SIG-M5 treated with dmso at 0.1 percent for 504 hours (cell line): Measurements from ENCODE around the gene SPEG.

Source experiments
- DNase-seq: peaks from one replicate; lab custom pipeline; 2025; ENCODE audit not compliant: unreplicated experiment; lab: John Stamatoyannopoulos, UW

SPEG gene

DNA sequence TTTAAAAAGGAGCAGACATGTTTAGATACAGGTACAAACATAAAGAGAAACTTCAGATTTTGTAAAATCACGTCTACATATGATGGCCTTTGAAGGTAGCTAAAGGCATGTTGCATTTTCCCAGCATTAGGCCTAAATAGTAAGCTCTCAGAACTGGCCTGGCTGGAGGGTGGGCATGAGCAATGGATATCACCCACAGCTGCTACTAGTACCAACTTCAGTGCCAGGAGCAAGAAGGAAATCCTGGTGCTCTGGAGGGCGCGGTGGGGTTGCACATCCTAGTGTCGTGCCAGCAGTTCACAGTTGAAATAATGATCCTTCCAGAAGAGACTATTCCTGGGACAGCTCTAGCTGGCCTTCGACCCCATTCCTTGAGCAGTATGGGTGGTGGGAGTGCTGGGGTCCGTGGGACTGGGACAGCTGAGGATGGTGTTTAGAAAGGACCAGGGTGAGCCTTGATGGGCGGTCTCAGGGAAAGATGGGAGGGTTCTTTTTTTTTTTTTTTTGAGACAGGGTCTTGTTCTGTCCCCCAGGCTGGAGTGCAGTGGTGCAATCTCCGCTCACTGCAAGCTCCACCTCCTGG lies 11.6 kb upstream of the SPEG start:
- DNase-seq: no peak

DNA sequence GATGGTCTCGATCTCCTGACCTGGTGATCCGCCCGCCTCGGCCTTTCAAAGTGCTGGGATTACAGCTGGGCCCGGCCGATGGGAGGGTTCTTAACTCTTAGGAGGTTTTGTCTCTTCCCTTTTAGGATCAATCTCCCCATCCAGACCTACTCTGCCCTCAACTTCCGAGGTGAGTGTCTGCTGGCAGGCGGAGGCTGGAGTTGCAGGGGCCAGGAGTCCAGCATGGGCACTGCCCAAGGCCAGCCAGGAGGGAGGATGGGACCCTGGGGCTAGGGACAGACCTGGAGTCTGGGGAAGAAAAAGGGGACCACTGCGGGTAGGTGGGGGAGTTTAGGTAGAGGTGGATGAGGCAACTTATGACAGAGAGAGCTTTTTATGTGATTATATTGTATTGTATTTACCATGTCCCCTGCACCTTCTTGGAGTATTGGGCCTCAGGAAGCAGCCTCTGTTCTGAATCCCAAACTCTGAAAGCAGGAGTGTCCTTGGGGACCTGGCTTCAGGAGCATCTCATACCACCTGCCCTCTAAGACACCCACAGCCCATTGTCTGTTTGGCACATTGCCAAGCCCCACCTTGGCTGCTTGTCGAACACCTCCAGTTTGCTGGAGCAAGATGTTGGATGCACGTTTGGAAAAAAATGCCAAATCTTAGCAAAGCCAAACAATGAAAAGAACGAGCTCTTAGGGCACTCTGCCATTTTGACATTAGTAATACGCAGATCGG lies 10.8 kb upstream of the SPEG start:
- no peak for DNase-seq

DNA sequence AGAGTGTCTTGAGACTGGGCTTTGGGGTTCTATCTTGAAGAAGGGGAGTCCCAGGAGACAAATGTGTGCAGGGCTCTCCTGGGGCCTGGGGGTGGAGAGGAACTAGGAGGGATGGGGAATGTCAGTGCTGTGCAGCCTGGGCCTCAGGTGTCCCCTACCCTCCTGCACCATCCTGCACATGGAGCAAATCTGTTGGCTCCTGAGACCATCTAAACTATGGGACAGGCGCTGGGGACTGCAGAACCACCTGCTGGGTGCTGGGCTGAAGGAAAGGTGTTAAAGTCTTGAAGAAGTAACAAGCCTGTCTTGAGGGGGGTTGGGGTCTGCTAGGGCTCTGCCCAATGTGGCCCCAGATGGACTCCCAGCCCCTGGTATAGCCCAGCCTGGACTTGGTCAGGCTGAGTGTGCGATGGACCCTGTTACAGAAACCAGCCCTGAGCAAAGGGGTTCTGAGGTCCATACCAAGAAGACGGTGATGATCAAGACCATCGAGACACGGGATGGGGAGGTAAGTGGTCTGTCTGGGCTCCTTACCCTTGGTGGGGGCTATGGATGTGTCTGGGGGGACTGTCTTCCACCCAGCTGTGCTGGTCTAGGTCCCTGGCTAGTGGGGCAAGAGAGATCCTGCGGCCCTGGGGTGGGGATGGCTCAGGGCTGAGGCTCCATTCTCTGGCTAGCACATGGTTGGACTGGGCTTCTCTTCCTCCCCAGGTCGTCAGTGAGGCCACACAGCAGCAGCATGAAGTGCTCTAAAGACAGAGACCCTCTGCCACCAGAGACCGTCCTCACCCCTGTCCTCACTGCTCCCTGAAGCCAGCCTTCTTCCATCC lies 9.2 kb upstream of the SPEG start:
- DNase-seq: no peak

DNA sequence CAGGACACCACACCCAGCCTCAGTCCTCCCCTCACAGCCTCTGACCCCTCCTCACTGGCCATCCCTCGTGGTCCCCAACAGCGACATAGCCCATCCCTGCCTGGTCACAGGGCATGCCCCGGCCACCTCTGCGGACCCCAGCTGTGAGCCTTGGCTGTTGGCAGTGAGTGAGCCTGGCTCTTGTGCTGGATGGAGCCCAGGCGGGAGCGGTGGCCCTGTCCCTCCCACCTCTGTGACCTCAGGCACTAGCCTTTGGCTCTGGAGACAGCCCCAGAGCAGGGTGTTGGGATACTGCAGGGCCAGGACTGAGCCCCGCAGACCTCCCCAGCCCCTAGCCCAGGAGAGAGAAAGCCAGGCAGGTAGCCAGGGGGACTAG lies 8.6 kb upstream of the SPEG start:
- DNase-seq: no peak

DNA sequence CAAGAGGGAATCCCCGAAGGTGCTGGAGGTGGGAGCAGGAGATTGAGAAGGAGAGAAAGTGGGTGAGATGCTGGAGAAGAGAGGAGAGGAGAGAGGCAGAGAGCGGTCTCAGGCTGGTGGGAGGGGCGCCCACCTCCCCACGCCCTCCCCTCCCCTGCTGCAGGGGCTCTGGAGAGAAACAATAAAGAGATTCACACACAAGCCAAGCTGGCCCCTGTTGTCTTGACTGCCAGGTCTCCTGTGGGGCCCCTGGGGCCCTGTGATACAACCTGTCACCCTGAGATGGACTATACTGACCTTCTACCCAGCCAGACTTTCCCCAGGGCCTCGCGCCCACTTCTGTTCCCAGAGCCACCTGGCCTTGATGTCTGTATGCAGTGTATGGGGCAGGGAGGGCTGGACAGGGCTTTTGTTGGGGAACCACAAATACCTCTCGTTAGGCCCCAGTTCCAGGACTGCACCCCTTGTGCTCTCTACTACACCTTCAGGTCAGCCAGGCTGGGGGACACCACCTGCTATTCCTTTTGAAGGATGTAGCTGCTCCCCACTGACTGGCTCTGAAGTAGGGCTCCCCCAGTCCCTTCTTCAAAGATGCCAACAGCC lies 8.0 kb upstream of the SPEG start:
- no peak for DNase-seq

DNA sequence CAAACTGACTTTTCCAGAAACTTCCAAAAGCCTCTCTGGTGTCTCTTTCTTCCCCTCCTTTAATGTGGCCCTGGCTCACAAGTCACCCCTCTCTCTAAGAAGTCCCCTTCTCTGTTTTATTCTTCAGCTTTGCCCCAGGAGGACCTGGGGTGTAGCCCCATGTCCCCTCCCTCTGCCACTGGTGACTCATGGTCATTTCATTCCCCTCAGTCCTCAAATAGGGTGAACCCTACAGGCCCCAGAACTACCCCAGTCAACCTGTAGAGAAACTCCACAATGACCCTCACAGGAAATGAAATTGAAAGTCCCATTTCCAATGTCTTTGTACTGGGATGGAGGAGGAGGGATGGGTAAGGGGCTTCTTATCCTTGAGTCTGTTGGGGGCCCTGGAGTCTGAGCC lies 6.2 kb upstream of the SPEG start:
- DNase-seq: no peak

DNA sequence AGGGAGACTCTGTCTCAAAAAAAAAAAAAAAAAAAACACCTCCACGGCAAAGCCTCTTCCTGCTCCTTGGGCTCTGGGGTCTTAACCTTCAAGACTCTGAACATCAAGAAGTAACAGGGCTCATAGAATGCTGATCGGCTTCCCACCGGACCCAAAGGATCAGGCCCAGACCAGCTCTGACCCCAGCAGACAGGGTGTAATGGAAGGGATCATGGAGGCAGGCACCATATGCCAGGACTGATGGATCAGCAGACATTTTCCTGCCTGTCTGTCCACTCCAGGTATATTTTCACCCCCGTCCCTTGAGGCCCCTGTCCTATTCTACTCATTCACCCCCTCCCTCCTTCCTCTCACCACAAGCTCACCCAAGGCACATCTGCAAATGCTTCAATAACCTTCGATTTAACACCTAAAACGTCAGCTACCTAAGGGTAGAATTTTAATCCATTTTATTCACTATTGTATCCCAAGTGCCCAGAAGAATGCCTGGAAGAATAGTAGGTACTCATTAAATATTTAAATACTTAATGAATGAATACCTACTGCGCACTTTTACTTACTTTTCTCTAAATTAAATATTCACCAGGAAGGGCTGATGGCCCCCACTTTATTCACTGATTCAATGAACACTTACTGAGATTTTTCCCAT lies 4.6 kb upstream of the SPEG start:
- no peak for DNase-seq

DNA sequence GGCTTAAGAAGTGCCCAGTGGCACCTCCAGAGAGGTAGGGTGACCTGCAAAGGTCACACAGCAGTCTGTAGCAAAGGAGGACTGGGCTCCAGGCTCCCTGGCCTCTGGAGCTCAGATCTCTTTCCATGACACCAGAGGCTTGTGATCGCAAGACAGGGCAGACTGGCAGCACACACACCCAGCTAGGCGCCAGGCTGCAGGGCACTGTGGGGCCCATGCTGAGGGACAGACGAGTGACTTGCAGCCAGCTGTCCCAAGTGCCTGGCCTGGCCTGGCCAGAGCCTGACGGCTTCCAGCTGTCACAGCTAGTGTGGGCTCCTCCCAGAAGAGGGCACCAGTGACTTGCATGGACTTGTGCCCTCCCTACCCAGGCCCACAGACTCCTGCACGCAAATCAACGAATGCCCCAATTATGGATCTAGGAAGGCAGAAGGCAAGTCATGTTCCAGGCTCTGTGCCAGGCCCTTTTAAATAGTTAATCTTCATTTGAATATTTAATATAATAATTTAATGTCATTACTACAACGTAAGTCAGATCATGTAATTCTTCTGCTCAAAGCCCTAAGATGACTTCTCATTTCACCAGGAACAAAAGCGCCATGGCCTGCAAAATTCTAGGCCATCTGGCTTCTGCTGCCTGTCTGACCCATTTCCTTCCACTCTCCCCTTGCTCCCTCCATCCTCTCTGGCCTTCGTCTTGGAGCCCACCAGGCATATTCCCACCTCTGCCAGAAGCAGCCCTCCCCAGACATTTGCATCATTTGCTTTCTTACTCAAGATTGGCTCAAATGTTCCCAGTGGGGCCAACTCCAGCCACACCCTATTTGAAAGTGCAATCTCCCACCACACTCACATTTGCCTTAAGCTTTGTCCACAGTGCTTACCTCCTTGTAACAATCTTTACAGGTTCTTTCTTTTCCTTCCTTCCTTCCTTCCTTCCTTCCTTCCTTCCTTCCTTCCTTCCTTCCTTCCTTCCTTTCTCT lies 3.7 kb upstream of the SPEG start:
- DNase-seq: no peak

DNA sequence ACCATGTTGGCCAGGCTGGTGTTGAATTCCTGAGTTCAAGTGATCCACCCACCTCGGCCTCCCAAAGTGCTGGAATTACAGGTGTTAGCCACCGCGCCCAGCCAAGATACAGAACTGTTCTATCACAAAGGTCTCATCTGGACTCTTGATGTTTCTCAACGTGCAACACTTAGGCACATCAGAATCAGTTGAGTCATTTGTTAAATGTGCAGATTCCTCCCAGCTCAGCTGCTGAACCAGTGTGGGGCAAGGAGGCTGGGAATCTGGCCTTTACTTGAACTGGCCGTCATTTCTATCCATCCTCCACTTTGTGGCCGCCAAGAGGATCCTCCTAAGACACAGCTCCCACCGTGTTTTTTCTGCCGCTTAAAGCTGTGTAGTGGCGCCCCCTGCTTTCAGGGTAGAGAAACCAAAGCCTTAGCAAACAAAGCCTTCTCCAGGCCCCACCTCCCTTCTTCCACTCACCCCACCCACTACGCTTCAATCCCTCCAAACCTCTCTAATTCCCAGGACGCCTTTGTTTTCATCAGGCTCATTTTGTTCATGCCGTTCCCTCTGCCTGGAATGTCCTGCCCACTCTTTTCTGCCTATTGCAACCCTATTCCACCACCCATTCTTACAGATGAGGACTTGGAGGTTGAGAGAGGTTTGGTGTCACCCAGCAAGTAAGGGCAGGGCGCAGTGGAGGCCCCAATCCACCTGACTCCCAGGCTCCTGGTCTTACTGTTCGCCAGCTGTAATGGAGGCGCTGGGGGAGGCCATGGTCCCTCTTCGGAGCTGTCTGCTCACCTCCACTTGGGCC lies 776 bp upstream of the SPEG start:
- DNase-seq: peak; percentile 39

DNA sequence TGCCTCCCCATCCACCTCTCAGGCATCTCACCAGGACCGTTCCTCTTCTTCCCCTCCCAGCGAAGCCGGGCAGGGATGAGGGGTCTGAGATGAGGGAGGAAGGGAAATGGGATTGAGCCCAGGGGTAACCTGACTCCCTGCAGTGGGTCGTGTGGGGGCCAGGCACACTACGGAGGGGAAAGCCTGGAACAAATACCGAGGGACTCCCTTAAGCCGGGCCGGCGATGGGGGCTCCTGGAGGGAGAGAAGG lies 250 bp upstream of the SPEG start:
- no peak for DNase-seq

DNA sequence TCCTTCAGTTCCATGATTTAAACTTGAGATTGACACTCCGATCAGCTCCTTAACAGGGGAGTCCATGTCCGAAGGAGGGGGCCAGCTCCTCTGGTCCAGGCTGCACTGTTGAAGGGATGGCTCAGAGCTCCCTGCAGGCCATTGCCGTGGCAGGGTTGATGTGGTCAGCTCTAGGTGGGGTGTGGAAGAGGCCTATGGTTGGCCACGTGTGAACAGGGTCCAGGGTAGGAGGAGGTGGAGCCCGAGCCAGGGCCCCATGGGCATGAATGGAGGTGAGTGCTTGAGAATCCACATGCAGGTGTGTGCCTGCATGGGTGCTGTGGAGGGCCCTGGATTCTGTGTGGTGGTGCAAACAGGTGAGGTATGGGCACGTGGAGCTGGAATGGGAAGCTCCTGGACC lies 1.1 kb downstream of the SPEG start:
- DNase-seq: no peak

DNA sequence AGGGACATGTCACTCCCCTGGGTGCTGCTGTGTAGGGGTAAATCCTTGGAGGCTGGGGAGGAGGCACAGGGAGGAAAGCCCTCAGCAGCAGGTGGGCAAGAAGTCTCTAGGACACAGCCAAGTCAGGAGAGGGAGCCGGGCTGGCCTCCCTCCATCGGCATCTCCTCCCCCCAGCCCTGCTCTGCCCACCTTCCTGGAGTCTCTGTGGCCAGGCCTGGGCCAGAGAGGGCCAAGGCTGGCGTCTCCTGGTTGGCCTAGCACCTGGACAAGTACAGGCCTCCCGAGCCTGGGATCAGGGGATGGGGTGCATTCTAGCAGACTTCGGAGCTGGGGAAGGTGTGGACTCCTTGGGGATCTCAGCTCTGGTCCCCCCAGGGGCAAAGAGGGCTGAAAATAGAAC lies 1.8 kb downstream of the SPEG start:
- no peak for DNase-seq

DNA sequence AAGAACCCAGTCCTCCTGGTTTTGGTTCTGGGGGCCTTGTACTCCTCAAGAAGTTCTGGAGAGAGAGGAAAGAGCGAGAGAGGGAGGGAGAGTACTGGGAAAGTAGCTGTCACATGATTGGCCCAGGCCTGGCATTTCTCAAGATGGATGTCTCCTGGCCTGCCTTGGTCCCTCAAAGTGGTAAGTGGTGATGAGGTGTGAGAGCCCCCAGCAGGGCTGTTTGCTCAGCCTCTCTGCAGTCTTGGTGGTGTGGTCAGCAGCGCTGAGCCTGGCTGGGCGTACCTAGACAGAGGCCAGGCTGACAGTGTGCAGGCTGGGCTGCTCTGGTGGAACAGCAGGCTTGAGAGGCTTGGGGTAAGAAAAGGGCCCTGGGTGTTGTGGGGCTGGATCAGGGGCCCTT lies 2.5 kb downstream of the SPEG start:
- DNase-seq: no peak

DNA sequence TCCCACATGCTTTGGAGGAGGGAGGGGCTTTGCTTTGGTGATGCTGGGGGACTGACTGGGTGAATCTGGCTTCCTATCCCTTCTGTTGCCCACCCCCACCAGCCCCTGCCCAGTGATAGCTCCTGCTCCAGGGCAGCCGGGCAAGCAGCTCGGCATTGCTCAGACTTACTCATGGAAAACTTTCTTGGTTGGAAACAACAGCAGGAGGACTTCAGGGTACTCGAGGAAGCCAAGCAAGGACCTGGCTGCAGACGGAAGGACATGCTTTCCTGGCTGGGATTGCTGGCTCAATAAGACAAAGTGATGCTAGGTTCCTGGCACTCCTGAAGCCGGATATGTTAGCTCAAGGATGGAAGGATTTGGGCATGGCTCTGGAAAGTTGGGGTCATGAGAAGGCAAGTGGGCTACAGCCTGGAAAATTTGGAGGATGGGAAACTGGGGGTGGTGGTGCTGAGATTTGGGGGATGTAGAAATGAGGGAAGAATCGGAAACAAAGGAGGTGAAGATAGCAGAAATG lies 3.1 kb downstream of the SPEG start:
- no peak for DNase-seq

DNA sequence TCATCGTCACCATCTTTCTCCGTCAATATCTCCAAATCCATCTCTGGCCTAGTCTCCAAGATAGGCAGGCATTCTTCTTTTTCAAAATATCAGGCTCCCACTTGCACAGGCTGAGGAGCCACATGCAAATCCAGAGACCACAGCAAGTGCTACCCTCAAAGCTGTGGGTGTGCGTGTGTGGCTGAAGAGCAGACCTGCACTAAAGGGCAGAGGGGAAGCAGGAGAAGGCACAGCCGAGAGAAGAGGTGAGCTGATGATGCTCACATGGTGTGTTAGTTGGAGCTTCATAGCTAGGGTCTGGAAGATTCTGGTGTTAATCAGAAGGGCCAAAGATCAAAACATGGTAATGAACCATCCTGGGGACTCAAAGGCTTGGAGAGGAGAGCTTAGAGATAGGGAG lies 3.8 kb downstream of the SPEG start:
- DNase-seq: no peak

DNA sequence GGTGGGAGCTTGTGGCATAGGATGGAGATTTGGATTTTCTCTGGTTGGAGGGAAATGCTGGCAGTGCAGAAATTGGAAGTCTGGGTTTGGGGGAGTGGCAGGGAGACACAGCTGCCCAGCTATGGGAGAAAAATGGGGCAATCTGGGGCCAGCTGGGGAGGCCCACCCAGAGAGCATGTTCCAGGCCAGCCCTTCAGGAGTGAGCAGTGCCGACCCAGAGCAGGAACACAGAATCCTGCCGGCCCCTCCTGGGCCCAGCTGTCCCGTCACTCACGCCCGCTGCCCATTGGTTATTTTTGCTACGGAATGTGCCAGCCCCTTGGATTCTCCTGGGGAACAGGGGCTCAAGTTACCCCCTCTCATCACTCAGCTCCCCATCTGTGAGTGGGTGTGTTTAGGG lies 4.9 kb downstream of the SPEG start:
- DNase-seq: no peak

DNA sequence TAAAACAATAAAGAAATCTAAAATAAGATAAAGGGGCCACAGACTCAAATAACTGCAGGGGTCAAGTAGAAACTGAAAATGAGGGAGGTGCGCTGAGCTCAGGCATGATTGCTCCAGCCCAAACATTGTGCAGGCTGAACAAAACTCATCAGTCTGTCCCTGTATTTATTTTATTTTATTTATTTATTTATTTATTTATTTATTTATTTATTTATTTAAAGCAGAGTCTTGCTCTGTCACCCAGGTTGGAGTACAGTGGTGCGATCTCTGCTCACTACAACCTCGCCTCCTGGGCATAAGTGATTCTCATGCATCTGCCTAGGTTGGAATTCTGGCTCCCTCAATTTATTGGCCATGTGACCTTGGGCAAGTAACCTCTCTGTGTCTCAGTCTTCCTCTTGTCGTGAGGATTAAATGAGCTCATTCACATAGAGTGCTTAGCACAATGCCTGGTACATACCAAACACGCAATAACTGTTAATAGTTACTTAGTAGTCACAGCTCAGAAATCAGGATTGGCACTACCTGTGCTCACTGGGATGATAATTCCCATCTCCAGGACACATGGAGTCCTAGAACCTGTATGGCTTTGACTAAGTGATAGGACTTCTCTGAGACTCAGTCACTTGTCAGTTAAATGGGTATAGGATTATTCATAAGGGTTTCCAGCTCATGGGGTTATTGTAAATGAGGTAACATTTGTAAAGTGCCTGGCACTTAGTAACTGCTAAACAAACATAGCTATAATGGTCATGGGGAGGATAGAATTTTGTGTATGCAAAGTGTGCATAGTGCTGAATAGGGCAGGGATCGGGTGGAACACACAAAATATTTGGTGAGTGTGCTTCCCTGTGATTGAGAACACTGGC lies 6.0 kb downstream of the SPEG start:
- no peak for DNase-seq

DNA sequence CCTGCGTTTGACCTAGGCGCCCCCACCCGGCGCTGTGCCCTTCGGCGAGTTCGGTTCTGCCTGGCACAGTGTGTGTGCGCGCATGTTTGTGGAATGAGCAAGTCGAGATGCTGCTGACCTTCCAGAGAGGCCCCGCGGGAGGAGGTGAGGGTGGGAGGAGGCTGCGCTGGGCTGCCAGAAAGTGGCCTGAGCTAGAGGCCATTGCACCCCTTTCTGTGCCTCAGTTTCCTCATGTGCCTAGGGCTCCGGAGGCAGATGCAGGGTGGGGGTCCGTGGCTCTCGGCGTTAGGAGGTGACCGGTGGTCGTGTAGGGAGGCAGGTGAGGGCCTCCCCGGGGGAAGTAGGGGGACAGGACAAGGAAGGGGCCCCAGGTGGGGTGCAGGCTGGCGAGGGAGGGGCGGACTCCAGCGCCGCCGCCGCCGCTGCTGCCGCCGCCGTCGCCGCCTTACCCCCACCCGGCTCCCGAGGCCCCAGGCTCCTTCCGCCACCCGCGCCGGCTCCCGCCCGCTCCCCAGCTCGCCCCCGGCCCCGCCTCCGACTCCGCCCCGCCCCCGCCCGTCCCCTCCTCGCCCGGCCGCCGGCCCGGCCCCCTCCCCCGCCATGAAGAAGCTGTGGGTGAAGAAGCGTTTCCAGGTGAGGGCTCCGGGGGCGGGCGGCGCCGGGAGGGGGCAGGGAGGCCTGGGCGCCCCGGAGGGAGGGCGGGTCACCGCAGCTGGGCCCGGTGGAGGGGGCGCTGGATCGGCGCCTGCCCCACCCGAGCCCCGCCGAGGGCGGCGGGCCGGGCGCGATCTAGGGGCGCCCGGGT lies 7.0 kb downstream of the SPEG start:
- DNase-seq: no peak
